ENCODE data around the gene CRISPLD2. TPM values are rescaled to one million over a fixed set of nuclear protein-coding genes. Genes with fewer than 3 reads are reported as not detected.
A peak's percentile ranks its signal among the peaks of the same experiment; 100 is the strongest.

CRISPLD2 gene
- total RNA-seq, 4 donors from 2014 or later: 19.6 to 319 (median 84.3) TPM

DNA sequence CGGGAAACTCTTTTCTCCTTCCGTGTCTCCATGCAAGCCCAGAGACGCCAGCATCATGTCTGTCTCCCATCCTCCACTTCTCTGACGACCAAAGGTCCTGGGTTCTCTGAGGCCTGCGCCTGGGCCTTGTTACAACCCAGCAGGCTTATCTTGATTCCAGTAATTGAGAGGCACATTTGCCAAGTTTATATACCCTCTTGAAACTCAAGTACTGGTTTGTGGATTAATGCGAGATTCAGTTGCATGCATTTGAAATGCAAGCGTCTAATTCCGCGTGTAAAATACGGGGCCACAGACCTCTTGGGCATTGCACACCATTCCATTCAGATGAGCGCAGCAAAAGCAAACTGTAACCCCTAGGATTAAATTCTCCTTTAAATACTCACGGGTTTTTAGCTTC is 28.7 kb upstream of the CRISPLD2 start:
- H3K4me1 ChIP-seq: peaks cover 0 to 22% (median 3%) of the 10 kb centered on the region in 4 donors
- no peak overlapping the region for H3K4me3 ChIP-seq
- H3K27me3 ChIP-seq: no peaks in the 10 kb centered on the region
- no peaks in the 10 kb centered on the region for H3K9me3 ChIP-seq
- H3K27ac ChIP-seq: peak overlapping the region in 2 of 4 donors; percentile 14 to 57
- no peaks in the 10 kb centered on the region for H3K36me3 ChIP-seq
- TF ChIP-seq, protein P1, sequence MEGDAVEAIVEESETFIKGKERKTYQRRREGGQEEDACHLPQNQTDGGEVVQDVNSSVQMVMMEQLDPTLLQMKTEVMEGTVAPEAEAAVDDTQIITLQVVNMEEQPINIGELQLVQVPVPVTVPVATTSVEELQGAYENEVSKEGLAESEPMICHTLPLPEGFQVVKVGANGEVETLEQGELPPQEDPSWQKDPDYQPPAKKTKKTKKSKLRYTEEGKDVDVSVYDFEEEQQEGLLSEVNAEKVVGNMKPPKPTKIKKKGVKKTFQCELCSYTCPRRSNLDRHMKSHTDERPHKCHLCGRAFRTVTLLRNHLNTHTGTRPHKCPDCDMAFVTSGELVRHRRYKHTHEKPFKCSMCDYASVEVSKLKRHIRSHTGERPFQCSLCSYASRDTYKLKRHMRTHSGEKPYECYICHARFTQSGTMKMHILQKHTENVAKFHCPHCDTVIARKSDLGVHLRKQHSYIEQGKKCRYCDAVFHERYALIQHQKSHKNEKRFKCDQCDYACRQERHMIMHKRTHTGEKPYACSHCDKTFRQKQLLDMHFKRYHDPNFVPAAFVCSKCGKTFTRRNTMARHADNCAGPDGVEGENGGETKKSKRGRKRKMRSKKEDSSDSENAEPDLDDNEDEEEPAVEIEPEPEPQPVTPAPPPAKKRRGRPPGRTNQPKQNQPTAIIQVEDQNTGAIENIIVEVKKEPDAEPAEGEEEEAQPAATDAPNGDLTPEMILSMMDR (IDR thresholded peaks at IDR 0.05): no peak
- TF ChIP-seq POLR2A (IDR thresholded peaks at IDR 0.05): no peak
- DNase-seq: no peak

DNA sequence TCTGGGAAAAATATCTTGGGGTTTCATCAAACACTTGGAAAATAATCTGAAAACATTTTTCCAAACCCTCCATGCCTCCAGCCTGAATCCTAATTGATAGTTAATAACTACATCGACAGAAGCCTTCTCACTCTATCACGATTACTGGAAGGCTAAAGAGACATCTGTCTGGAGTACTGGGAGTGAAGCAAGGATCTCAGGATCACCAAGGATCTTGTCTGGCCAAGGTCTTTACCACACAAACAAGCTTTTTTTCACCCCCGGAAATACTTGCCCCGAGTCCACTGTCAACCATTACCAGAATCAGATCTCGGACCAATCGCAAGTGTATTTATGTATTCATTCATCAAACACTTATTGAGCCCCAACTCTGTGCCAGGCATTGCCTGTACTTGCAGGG is 28.3 kb upstream of the CRISPLD2 start:
- Histone ChIP-seq H3K27ac (peak overlapping the region in 2 of 4 donors; percentile 14 to 57), H3K4me1 (peaks cover 0 to 18% (median 3%) of the 10 kb centered on the region in 4 donors), H3K36me3 (no peaks in the 10 kb centered on the region), H3K27me3 (no peaks in the 10 kb centered on the region), H3K9me3 (no peaks in the 10 kb centered on the region), H3K4me3 (no peak overlapping the region)
- TF ChIP-seq, protein P1 (IDR thresholded peaks at IDR 0.05): no peak
- TF ChIP-seq POLR2A (IDR thresholded peaks at IDR 0.05): no peak
- DNase-seq: no peak

DNA sequence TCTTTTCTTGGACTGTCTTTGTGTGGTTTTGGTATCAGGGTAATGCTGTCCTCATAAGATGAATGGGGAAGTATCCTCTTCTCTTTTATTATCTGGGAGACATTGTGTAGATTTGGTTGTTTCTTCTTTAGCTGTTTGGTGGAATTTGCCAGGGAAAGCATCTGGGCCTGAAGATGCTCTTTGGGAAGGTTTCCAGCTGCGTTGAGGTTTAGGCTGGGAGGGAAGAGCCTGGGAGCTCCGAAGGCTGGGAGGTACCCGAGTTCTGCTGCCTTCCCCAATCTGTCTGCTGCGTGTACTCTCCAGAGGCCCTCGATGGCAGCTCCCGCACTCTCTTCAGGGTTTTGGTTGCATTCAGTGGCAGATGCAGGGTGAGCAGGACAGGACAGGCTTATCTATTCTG is 25.6 kb upstream of the CRISPLD2 start:
- DNase-seq: no peak
- H3K36me3 ChIP-seq: no peaks in the 10 kb centered on the region
- H3K27me3 ChIP-seq: no peaks in the 10 kb centered on the region
- H3K4me1 ChIP-seq: peaks cover 0 to 7% (median 1%) of the 10 kb centered on the region in 4 donors
- TF ChIP-seq, protein P1 (IDR thresholded peaks at IDR 0.05): no peak
- TF ChIP-seq POLR2A (IDR thresholded peaks at IDR 0.05): no peak
- H3K9me3 ChIP-seq: no peaks in the 10 kb centered on the region
- H3K4me3 ChIP-seq: no peak overlapping the region
- H3K27ac ChIP-seq: peak overlapping the region in 2 of 4 donors; percentile 58 to 76

- H3K9me3 ChIP-seq: no peaks in the 10 kb centered on the region
- H3K27ac ChIP-seq: peak overlapping the region; percentile 52 to 76 (median 56)
- TF ChIP-seq, protein P1 (IDR thresholded peaks at IDR 0.05): no peak
- TF ChIP-seq POLR2A (IDR thresholded peaks at IDR 0.05): no peak
- no peaks in the 10 kb centered on the region for H3K27me3 ChIP-seq
- H3K4me3 ChIP-seq: no peak overlapping the region
- H3K4me1 ChIP-seq: peaks cover 0 to 7% (median 1%) of the 10 kb centered on the region in 4 donors
- no peak for DNase-seq
- no peaks in the 10 kb centered on the region for H3K36me3 ChIP-seq
These were observed 25.2 kb upstream of the CRISPLD2 start for GRCh38 chr16:84794626-84795025.

DNA sequence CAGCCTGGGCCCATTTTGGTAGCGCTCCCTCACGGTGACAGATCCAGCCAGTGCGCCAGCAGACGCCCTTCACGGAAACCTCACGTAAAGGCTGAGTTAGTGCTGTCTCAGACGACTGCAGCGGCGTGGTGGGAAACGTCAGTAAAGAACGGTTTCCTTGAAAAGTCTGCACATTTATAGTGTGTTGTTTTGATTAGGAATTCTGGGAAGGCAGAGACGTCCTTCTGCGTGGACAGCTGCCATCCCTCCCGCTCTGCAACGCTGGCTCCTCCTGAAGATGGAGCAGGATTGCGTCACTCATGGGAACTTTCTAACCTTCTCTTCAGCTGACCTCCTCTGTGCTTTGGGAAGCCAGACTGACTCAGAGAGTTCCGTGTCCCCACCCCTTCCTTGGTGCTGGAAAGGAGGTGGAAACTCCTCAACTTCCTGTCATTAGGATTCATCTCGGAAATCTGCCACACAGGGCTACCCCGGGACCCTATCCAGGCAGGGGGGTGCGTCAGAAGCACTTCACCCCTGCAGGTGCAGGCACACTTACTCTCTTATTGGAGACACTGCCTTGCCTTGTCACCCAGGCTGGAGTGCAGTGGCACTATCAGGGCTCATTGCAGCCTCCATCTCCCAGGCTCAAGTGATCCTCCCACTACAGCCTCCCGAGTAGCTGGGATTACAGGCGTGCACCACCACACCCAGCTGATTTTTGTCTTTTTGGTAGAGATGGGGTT is 24.3 kb upstream of the CRISPLD2 start:
- peaks cover 0 to 7% (median 1%) of the 10 kb centered on the region in 4 donors for H3K4me1 ChIP-seq
- no peaks in the 10 kb centered on the region for H3K36me3 ChIP-seq
- H3K9me3 ChIP-seq: no peaks in the 10 kb centered on the region
- DNase-seq: peak in 1 of 3 donors; percentile 75
- H3K27ac ChIP-seq: peak overlapping the region; percentile 52 to 76 (median 64)
- TF ChIP-seq, protein P1 (IDR thresholded peaks at IDR 0.05): no peak
- peak in 1 of 2 donors; percentile 34 for TF ChIP-seq POLR2A (IDR thresholded peaks at IDR 0.05)
- no peak overlapping the region for H3K4me3 ChIP-seq
- no peaks in the 10 kb centered on the region for H3K27me3 ChIP-seq

All from Peyer's patch (tissue), 4 donors.